ENCODE results near the gene ZNF148. TPM values are rescaled to one million over a fixed set of nuclear protein-coding genes. Genes with fewer than 3 reads are reported as not detected.

ZNF148 gene
- total RNA-seq, 2 experiments from 2014 or later, result 30.9 to 34.0 TPM

DNA sequence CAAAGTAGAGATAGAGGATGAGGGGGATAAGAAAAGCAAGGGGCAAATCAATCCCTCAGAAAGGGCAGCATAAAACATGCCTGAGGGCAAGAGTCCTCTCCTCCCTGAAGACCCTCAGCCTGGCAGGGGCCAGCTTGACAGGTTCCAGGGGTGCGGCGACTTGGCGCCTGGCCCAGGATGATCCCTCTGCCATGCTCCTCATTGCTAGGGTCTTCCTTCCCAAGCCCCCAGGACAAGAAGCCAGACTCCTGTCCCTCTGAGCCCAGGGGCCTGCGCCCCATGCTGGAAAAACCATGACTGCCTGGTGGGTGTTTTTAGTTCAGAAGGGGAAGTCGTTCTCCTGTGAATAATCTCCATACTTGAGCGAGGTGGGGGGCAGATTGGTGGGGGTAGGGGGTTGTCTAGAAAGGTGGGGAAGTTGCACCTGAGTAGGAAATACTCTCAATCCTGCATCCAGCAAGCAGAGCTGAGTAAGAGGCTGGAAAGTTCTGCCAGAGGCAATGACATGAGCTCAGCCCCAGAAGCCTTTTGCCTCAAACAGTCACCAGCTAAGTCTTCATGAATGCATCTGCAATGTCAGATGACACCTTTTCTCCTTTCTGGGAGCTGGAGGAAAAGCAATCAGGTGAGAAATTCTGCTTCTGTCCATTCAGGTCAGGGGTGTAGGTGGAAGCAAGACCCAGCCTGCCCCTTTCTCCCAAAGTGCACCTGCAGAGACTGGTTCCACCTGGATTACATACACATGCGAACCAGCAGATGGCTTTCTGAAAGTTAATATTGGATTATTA lies 180.9 kb downstream of the ZNF148 start:
- ChIA-PET POLR2A (no interaction called here), CTCF (no interaction called here)
- Histone ChIP-seq H3K4me1 (ENCODE audit: insufficient read depth, low read length) (no peaks in the 10 kb centered on the region), H3K27me3 (ENCODE audit: control insufficient read depth in 1 of 2, insufficient read depth in 2 of 2, low read length in 2 of 2) (no peaks in the 10 kb centered on the region), H3K9me3 (ENCODE audit: control insufficient read depth in 1 of 2, insufficient read depth in 1 of 2, low read length in 2 of 2) (no peaks in the 10 kb centered on the region), H3K27ac (ENCODE audit: low read depth in 1 of 2, low read length in 2 of 2) (no peak overlapping the region), H3K36me3 (ENCODE audit: insufficient read depth, low read length) (no peaks in the 10 kb centered on the region), H3K4me3 (ENCODE audit: low read length) (no peak overlapping the region)
- Mint-ChIP-seq H3K4me3 (no peak overlapping the region), H3K36me3 (ENCODE audit: low read depth) (no peaks in the 10 kb centered on the region), H3K4me1 (ENCODE audit: low read depth) (no peaks in the 10 kb centered on the region), H3K27me3 (no peaks in the 10 kb centered on the region), H3K9me3 (no peaks in the 10 kb centered on the region), H3K27ac (no peak overlapping the region)
- DNase-seq (no peak), ATAC-seq (ENCODE audit: poor library complexity) (no peak)
- intact Hi-C loops (cut with DNase I, micrococcal nuclease), result no loop called here
- TF ChIP-seq, protein P1, sequence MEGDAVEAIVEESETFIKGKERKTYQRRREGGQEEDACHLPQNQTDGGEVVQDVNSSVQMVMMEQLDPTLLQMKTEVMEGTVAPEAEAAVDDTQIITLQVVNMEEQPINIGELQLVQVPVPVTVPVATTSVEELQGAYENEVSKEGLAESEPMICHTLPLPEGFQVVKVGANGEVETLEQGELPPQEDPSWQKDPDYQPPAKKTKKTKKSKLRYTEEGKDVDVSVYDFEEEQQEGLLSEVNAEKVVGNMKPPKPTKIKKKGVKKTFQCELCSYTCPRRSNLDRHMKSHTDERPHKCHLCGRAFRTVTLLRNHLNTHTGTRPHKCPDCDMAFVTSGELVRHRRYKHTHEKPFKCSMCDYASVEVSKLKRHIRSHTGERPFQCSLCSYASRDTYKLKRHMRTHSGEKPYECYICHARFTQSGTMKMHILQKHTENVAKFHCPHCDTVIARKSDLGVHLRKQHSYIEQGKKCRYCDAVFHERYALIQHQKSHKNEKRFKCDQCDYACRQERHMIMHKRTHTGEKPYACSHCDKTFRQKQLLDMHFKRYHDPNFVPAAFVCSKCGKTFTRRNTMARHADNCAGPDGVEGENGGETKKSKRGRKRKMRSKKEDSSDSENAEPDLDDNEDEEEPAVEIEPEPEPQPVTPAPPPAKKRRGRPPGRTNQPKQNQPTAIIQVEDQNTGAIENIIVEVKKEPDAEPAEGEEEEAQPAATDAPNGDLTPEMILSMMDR (IDR thresholded peaks at IDR 0.05), result no peak

DNA sequence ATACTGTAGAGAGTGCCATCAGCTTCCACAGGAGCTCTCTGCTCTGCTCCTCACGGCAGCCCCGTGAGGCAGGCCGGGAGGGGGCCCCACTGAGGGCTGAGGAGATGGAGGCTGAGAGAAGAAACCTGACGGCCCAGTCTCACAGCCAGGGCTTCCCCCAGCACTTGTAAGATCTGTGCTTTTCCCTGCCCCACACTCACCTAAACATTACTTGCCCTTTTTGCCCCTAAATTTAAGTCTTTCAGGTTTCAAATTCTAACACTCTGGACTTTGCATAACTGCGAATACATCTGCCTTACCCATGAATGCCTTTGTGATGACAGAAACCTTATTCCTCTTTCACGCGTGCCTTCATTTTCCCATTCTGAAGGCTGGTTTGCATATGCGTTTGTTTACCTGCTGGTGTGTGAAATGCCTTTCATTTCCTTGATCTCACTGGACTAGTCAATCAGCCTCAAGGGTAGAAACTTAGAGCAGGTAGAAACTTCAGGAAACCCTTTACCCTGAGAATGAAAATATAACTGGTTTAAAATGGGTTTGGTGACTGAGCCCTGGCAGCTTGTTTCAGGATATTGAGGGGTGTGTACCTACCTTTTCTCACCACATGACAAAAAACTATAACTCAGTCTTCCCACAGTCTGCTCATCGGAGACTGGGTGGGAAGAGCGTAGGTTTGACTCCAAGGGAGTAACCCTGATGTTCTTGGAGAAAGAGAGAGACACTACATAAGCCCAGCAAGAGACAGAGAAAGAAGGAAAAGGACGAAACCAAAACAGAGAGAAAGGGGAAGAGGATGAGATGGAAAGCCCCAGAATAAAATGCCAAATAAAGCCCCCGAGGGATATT lies 182.7 kb downstream of the ZNF148 start:
- Histone ChIP-seq H3K4me1 (ENCODE audit: insufficient read depth, low read length) (no peaks in the 10 kb centered on the region), H3K4me3 (ENCODE audit: low read length) (no peak overlapping the region), H3K36me3 (ENCODE audit: insufficient read depth, low read length) (no peaks in the 10 kb centered on the region), H3K27ac (ENCODE audit: low read depth in 1 of 2, low read length in 2 of 2) (no peak overlapping the region), H3K9me3 (ENCODE audit: control insufficient read depth in 1 of 2, insufficient read depth in 1 of 2, low read length in 2 of 2) (no peaks in the 10 kb centered on the region), H3K27me3 (ENCODE audit: control insufficient read depth in 1 of 2, insufficient read depth in 2 of 2, low read length in 2 of 2) (no peaks in the 10 kb centered on the region)
- no peaks in the 10 kb centered on the region for H3K9me3 Mint-ChIP-seq
- TF ChIP-seq, protein P1 (IDR thresholded peaks at IDR 0.05), result no peak
- intact Hi-C loops (cut with DNase I, micrococcal nuclease), result no loop called here
- POLR2A ChIA-PET, result no interaction called here
- H3K4me1 Mint-ChIP-seq (ENCODE audit: low read depth), result no peaks in the 10 kb centered on the region
- no peak overlapping the region for H3K27ac Mint-ChIP-seq
- no peak for ATAC-seq (ENCODE audit: poor library complexity)
- H3K36me3 Mint-ChIP-seq (ENCODE audit: low read depth), result no peaks in the 10 kb centered on the region
- CTCF ChIA-PET, result no interaction called here
- H3K27me3 Mint-ChIP-seq, result no peaks in the 10 kb centered on the region
- no peak for DNase-seq
- H3K4me3 Mint-ChIP-seq, result no peak overlapping the region

DNA sequence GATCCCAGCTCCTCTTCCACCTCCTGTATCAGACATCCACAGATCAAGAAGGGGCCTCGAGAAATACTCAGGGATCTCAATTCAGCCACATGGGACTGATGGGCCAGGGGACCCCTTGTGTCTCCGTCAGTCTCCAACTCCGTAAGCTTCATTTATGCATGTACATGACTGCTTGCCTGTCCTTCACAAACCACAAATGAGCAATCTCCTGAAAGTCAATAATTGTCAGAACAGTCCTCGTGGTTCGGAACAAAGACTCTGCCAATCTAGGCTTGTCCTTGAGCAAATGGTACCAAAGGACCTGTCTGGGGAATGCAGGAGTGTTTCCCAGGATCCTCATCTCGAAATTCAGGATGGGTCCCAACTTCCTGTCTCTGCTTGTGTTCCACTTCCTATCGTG lies 183.4 kb downstream of the ZNF148 start:
- POLR2A ChIA-PET, result no interaction called here
- Mint-ChIP-seq H3K27ac (no peak overlapping the region), H3K4me3 (no peak overlapping the region), H3K4me1 (ENCODE audit: low read depth) (no peaks in the 10 kb centered on the region), H3K9me3 (no peaks in the 10 kb centered on the region), H3K36me3 (ENCODE audit: low read depth) (no peaks in the 10 kb centered on the region), H3K27me3 (no peaks in the 10 kb centered on the region)
- Histone ChIP-seq H3K27ac (ENCODE audit: low read depth in 1 of 2, low read length in 2 of 2) (no peak overlapping the region), H3K9me3 (ENCODE audit: control insufficient read depth in 1 of 2, insufficient read depth in 1 of 2, low read length in 2 of 2) (no peaks in the 10 kb centered on the region), H3K27me3 (ENCODE audit: control insufficient read depth in 1 of 2, insufficient read depth in 2 of 2, low read length in 2 of 2) (no peaks in the 10 kb centered on the region), H3K36me3 (ENCODE audit: insufficient read depth, low read length) (no peaks in the 10 kb centered on the region), H3K4me1 (ENCODE audit: insufficient read depth, low read length) (no peaks in the 10 kb centered on the region), H3K4me3 (ENCODE audit: low read length) (no peak overlapping the region)
- CTCF ChIA-PET, result no interaction called here
- DNase-seq (no peak), ATAC-seq (ENCODE audit: poor library complexity) (no peak)
- intact Hi-C loops (cut with DNase I, micrococcal nuclease), result no loop called here
- TF ChIP-seq, protein P1 (IDR thresholded peaks at IDR 0.05), result no peak

Data from CD4-positive, alpha-beta T cell (primary cell).